Activated naive CD8-positive, alpha-beta T cell (primary cell): ENCODE measurements around the gene PSMB7.
A peak's percentile ranks its signal among the peaks of the same experiment; 100 is the strongest.

Source experiments
- H3K27ac Mint-ChIP-seq: one replicate; pipeline ENCODE4 v1.8.0; 2021; ENCODE audit warnings: mixed read lengths
- H3K27me3 Mint-ChIP-seq: one replicate; pipeline ENCODE4 v1.8.0; 2021; ENCODE audit warnings: mixed read lengths
- H3K36me3 Mint-ChIP-seq: one replicate; pipeline ENCODE4 v1.8.0; 2021; ENCODE audit warnings: mixed read lengths
- H3K4me1 Mint-ChIP-seq: one replicate; pipeline ENCODE4 v1.8.0; 2021; ENCODE audit warnings: low read depth, mixed read lengths
- H3K4me3 Mint-ChIP-seq: one replicate; pipeline ENCODE4 v1.8.0; 2021; ENCODE audit warnings: mild to moderate bottlenecking, mixed read lengths
- H3K9me3 Mint-ChIP-seq: one replicate; pipeline ENCODE4 v1.8.0; 2021; ENCODE audit warnings: low read depth, mixed read lengths

The PSMB7 gene

GRCh38 chr9:124368692-124369091, 46.5 kb downstream of the PSMB7 start:
- Mint-ChIP-seq H3K27me3 (no peaks in the 10 kb centered on the region), H3K36me3 (peaks cover under 1% of the 10 kb centered on the region), H3K4me3 (no peak overlapping the region), H3K9me3 (no peaks in the 10 kb centered on the region), H3K4me1 (peaks cover 63% of the 10 kb centered on the region), H3K27ac (peak overlapping the region; percentile 24)

- H3K36me3 Mint-ChIP-seq, result no peaks in the 10 kb centered on the region
- H3K4me1 Mint-ChIP-seq, result peaks cover 65% of the 10 kb centered on the region
- H3K9me3 Mint-ChIP-seq, result no peaks in the 10 kb centered on the region
- no peak overlapping the region for H3K4me3 Mint-ChIP-seq
- H3K27ac Mint-ChIP-seq, result no peak overlapping the region
- H3K27me3 Mint-ChIP-seq, result no peaks in the 10 kb centered on the region
These were observed 48.6 kb downstream of the PSMB7 start for GRCh38 chr9:124366476-124367220.

GRCh38 chr9:124365036-124365435, 50.2 kb downstream of the PSMB7 start:
- H3K9me3 Mint-ChIP-seq, result no peaks in the 10 kb centered on the region
- H3K27ac Mint-ChIP-seq, result no peak overlapping the region
- H3K4me1 Mint-ChIP-seq, result peaks cover 71% of the 10 kb centered on the region
- H3K27me3 Mint-ChIP-seq, result no peaks in the 10 kb centered on the region
- H3K4me3 Mint-ChIP-seq, result no peak overlapping the region
- H3K36me3 Mint-ChIP-seq, result no peaks in the 10 kb centered on the region

GRCh38 chr9:124364141-124364540, 51.1 kb downstream of the PSMB7 start:
- no peaks in the 10 kb centered on the region for H3K36me3 Mint-ChIP-seq
- no peaks in the 10 kb centered on the region for H3K9me3 Mint-ChIP-seq
- H3K27ac Mint-ChIP-seq, result no peak overlapping the region
- H3K27me3 Mint-ChIP-seq, result no peaks in the 10 kb centered on the region
- H3K4me3 Mint-ChIP-seq, result no peak overlapping the region
- peaks cover 70% of the 10 kb centered on the region for H3K4me1 Mint-ChIP-seq

GRCh38 chr9:124363326-124364096, 51.7 kb downstream of the PSMB7 start:
- H3K9me3 Mint-ChIP-seq, result no peaks in the 10 kb centered on the region
- peaks cover 71% of the 10 kb centered on the region for H3K4me1 Mint-ChIP-seq
- no peaks in the 10 kb centered on the region for H3K36me3 Mint-ChIP-seq
- H3K27me3 Mint-ChIP-seq, result no peaks in the 10 kb centered on the region
- H3K27ac Mint-ChIP-seq, result no peak overlapping the region
- no peak overlapping the region for H3K4me3 Mint-ChIP-seq

GRCh38 chr9:124361128-124361527, 54.1 kb downstream of the PSMB7 start:
- Mint-ChIP-seq H3K9me3 (no peaks in the 10 kb centered on the region), H3K4me3 (no peak overlapping the region), H3K36me3 (no peaks in the 10 kb centered on the region), H3K4me1 (peaks cover 69% of the 10 kb centered on the region), H3K27ac (no peak overlapping the region), H3K27me3 (no peaks in the 10 kb centered on the region)

GRCh38 chr9:124359855-124360678, 55.2 kb downstream of the PSMB7 start:
- Mint-ChIP-seq H3K27ac (peak overlapping the region; percentile 28), H3K4me3 (no peak overlapping the region), H3K4me1 (peaks cover 64% of the 10 kb centered on the region), H3K36me3 (no peaks in the 10 kb centered on the region), H3K27me3 (no peaks in the 10 kb centered on the region), H3K9me3 (no peaks in the 10 kb centered on the region)

- H3K9me3 Mint-ChIP-seq, result no peaks in the 10 kb centered on the region
- H3K36me3 Mint-ChIP-seq, result no peaks in the 10 kb centered on the region
- no peaks in the 10 kb centered on the region for H3K27me3 Mint-ChIP-seq
- H3K4me3 Mint-ChIP-seq, result no peak overlapping the region
- peaks cover 61% of the 10 kb centered on the region for H3K4me1 Mint-ChIP-seq
- H3K27ac Mint-ChIP-seq, result no peak overlapping the region
These were observed 55.8 kb downstream of the PSMB7 start for GRCh38 chr9:124359426-124359825.

GRCh38 chr9:124358631-124359030, 56.6 kb downstream of the PSMB7 start:
- Mint-ChIP-seq H3K4me1 (peaks cover 55% of the 10 kb centered on the region), H3K4me3 (no peak overlapping the region), H3K27ac (peak overlapping the region; percentile 83)

GRCh38 chr9:124357721-124358361, 57.4 kb downstream of the PSMB7 start:
- Mint-ChIP-seq H3K4me3 (no peak overlapping the region), H3K4me1 (peaks cover 48% of the 10 kb centered on the region), H3K36me3 (peaks cover 3% of the 10 kb centered on the region), H3K9me3 (no peaks in the 10 kb centered on the region), H3K27me3 (no peaks in the 10 kb centered on the region), H3K27ac (no peak overlapping the region)

More at GRCh38 chr9:124358631-124359030, 56.6 kb downstream of the PSMB7 start:
- Mint-ChIP-seq H3K36me3 (peaks cover 3% of the 10 kb centered on the region), H3K9me3 (no peaks in the 10 kb centered on the region), H3K27me3 (no peaks in the 10 kb centered on the region)

GRCh38 chr9:124356745-124357390, 58.4 kb downstream of the PSMB7 start:
- Mint-ChIP-seq H3K27ac (peak overlapping the region; percentile 64), H3K36me3 (peaks cover 5% of the 10 kb centered on the region), H3K4me3 (no peak overlapping the region), H3K4me1 (peaks cover 43% of the 10 kb centered on the region), H3K27me3 (no peaks in the 10 kb centered on the region), H3K9me3 (no peaks in the 10 kb centered on the region)

GRCh38 chr9:124355941-124356744, 59.1 kb downstream of the PSMB7 start:
- Mint-ChIP-seq H3K4me3 (no peak overlapping the region), H3K27ac (no peak overlapping the region), H3K36me3 (peaks cover 5% of the 10 kb centered on the region), H3K9me3 (no peaks in the 10 kb centered on the region), H3K4me1 (peaks cover 37% of the 10 kb centered on the region), H3K27me3 (no peaks in the 10 kb centered on the region)

- H3K27ac Mint-ChIP-seq, result no peak overlapping the region
- H3K9me3 Mint-ChIP-seq, result no peaks in the 10 kb centered on the region
- H3K27me3 Mint-ChIP-seq, result no peaks in the 10 kb centered on the region
- H3K4me1 Mint-ChIP-seq, result peaks cover 28% of the 10 kb centered on the region
- H3K36me3 Mint-ChIP-seq, result peaks cover 5% of the 10 kb centered on the region
- no peak overlapping the region for H3K4me3 Mint-ChIP-seq
These were observed 60.0 kb downstream of the PSMB7 start for GRCh38 chr9:124355039-124355940.
